HepG2 (cell line): ENCODE data around the gene UBE3B. TPM values are rescaled to one million over a fixed set of nuclear protein-coding genes. Genes with fewer than 3 reads are reported as not detected.

Experiments
- ATAC-seq: fragments of 200-7000 bp; cut with Tn5 transposase; 3 replicates; pipeline ENCODE4 v1.9.1; 2020; ENCODE audit warnings: mild to moderate bottlenecking, moderate library complexity
- BruUV-seq: library from RNA; stranded (reverse); fragments of 400-500 nt; replicated peaks from 2 replicates; lab custom pipeline; 2021; lab: Mats Ljungman, UMichigan
- CTCF ChIA-PET: fragments of 300-600 bp; formaldehyde crosslinking; extraction: SDS; loops from one replicate; lab custom pipeline; 2021; ENCODE audit warnings: low total read pairs, inconsistent platforms, low intra/inter-chr PET ratio; lab: Yijun Ruan, JAX
- POLR2A ChIA-PET: fragments of 350-600 bp; sonication (Branson Sonifier 250); formaldehyde crosslinking; loops from one replicate; lab custom pipeline; 2020; ENCODE audit warnings: antibody characterized with exemption, inconsistent platforms; lab: Yijun Ruan, JAX
- DNase-seq: peaks from one replicate; pipeline ENCODE4 v3.0.0-alpha.2; 2015; ENCODE audit warnings: low spot score
- FAIRE-seq: peaks from 3 replicates; lab custom pipeline; 2011; peaks lifted over from hg19 to GRCh38; lab: Jason Lieb, UNC
- H2AFZ ChIP-seq: one replicate; pipeline ENCODE4 v1.6.1; 2011; ENCODE audit warnings: low read length, inconsistent platforms
- H3K27ac ChIP-seq: fragments of 300-600 bp; 3 replicates; pipeline ENCODE4 v1.8.0; 2011; ENCODE audit warnings: mixed run types, mild to moderate bottlenecking, mixed read lengths, low read length, inconsistent platforms; ENCODE audit not compliant: insufficient read depth; ENCODE audit errors: extremely low read length
- H3K27me3 ChIP-seq, 2 experiments: fragments of 200-600 bp in 1 of 2; 2 replicates in 1 of 2; 3 replicates in 1 of 2; pipeline versions ENCODE4 v1.6.0 to v1.8.0; 2011; ENCODE audit warnings: low read length in 2 of 2, mild to moderate bottlenecking in 2 of 2, moderate library complexity in 2 of 2, inconsistent platforms in 1 of 2; ENCODE audit not compliant: insufficient read depth in 2 of 2, control insufficient read depth in 1 of 2
- H3K36me3 ChIP-seq, 2 experiments: fragments of 200-600 bp in 1 of 2; replicated peaks in 1 of 2; 2 replicates in 1 of 2; 3 replicates in 1 of 2; pipeline versions ENCODE4 v1.5.1 to v1.8.0; 2011; ENCODE audit warnings: low read length in 2 of 2, inconsistent platforms in 1 of 2; ENCODE audit not compliant: insufficient read depth in 2 of 2, control insufficient read depth in 1 of 2
- H3K4me1 ChIP-seq: 2 replicates; pipeline ENCODE4 v1.5.1; 2012; ENCODE audit warnings: low read length, inconsistent platforms; ENCODE audit not compliant: insufficient read depth
- H3K4me2 ChIP-seq: 2 replicates; pipeline ENCODE4 v1.6.0; 2011; ENCODE audit warnings: low read depth, low read length, inconsistent platforms
- H3K4me3 ChIP-seq, 3 experiments: fragments of 200-600 bp in 1 of 3; sonication (generic), shearing (Covaris generic) in 1 of 3; replicated peaks in 1 of 3; 2 replicates each; pipeline ENCODE4 v1.5.1; 2011 to 2016; ENCODE audit warnings: low read length in 3 of 3, inconsistent platforms in 2 of 3, low read depth in 2 of 3, mild to moderate bottlenecking in 2 of 3, control low read depth in 1 of 3, mixed read lengths in 1 of 3; ENCODE audit not compliant: insufficient read depth in 1 of 3
- H3K79me2 ChIP-seq: one replicate; pipeline ENCODE4 v1.6.1; 2011; ENCODE audit warnings: low read length, inconsistent platforms; ENCODE audit not compliant: insufficient read depth
- H3K9ac ChIP-seq: 2 replicates; pipeline ENCODE4 v1.6.0; 2011; ENCODE audit warnings: mild to moderate bottlenecking, low read depth, low read length, inconsistent platforms; ENCODE audit not compliant: insufficient read depth
- H3K9me3 ChIP-seq: 2 replicates; pipeline ENCODE4 v1.5.1; 2012; ENCODE audit warnings: mild to moderate bottlenecking, low read length
- H4K20me1 ChIP-seq: 2 replicates; pipeline ENCODE4 v1.6.0; 2011; ENCODE audit warnings: inconsistent platforms, mild to moderate bottlenecking, low read length, moderate library complexity; ENCODE audit not compliant: insufficient read depth
- ARID3A ChIP-seq: IDR thresholded peaks from 2 replicates; pipeline ENCODE4 v1.6.1; 2012; ENCODE audit warnings: low read depth, low read length, improper control_type of control experiment
- FOXO4 ChIP-seq: sonication (generic); formaldehyde crosslinking; conservative IDR thresholded peaks from 2 replicates; pipeline ENCODE4 v1.8.1; 2023; ENCODE audit warnings: missing genetic modification reagents
- KDM3A ChIP-seq: IDR thresholded peaks from 2 replicates; pipeline ENCODE4 v1.6.1; 2018; ENCODE audit warnings: low read depth, missing compliant biosample characterization
- NFKBIZ ChIP-seq: IDR thresholded peaks from 2 replicates; pipeline ENCODE4 v1.6.1; 2018; ENCODE audit warnings: missing genetic modification reagents, missing compliant biosample characterization
- NR2F2 ChIP-seq: IDR thresholded peaks from 2 replicates; pipeline ENCODE4 v1.6.1; 2012; ENCODE audit warnings: low read depth, inconsistent platforms, borderline replicate concordance
- SP140L ChIP-seq: sonication (generic); formaldehyde crosslinking; IDR thresholded peaks from 2 replicates; pipeline ENCODE4 v1.4.0; 2020; ENCODE audit warnings: missing genetic modification reagents, borderline replicate concordance
- STAT5B ChIP-seq: sonication (generic); formaldehyde crosslinking; IDR thresholded peaks from 2 replicates; pipeline ENCODE4 v1.4.0; 2020; ENCODE audit warnings: missing genetic modification reagents
- TOPORS ChIP-seq: sonication (generic); formaldehyde crosslinking; IDR thresholded peaks from 2 replicates; pipeline ENCODE4 v1.8.0; 2023; ENCODE audit warnings: mild to moderate bottlenecking, missing genetic modification reagents
- ZMYM4 ChIP-seq: sonication (generic); formaldehyde crosslinking; IDR thresholded peaks from 2 replicates; pipeline ENCODE4 v1.8.1; 2023; ENCODE audit warnings: mild to moderate bottlenecking, missing genetic modification reagents
- ZNF34 ChIP-seq: sonication (generic); formaldehyde crosslinking; IDR thresholded peaks from 2 replicates; pipeline ENCODE4 v1.4.0; 2020; ENCODE audit warnings: mild to moderate bottlenecking, missing genetic modification reagents, borderline replicate concordance
- ZNF460 ChIP-seq: sonication (generic); formaldehyde crosslinking; IDR thresholded peaks from 2 replicates; pipeline ENCODE4 v1.5.1; 2020; ENCODE audit warnings: missing genetic modification reagents, mild to moderate bottlenecking, borderline replicate concordance
- ZNF558 ChIP-seq: sonication (generic); formaldehyde crosslinking; IDR thresholded peaks from 2 replicates; pipeline ENCODE4 v1.9.0; 2022; ENCODE audit warnings: mild to moderate bottlenecking, missing genetic modification reagents, borderline replicate concordance
- ZNF878 ChIP-seq: sonication (generic); formaldehyde crosslinking; IDR thresholded peaks from 2 replicates; pipeline ENCODE4 v1.8.1; 2023; ENCODE audit warnings: mild to moderate bottlenecking, missing genetic modification reagents, moderate library complexity
- ZSCAN30 ChIP-seq: sonication (generic); formaldehyde crosslinking; IDR thresholded peaks from 2 replicates; pipeline ENCODE4 v1.5.0; 2020; ENCODE audit warnings: mild to moderate bottlenecking, missing genetic modification reagents
- WGBS: methylation state at CpG from one replicate; pipeline ENCODE4 v1.1.6; 2017; ENCODE audit warnings: low lambda C conversion rate; 5-methylcytosine and 5-hydroxymethylcytosine counted together
- in situ Hi-C: cut with HindIII; loops from 2 replicates; pipeline ENCODE4 v1.10.0; 2017; ENCODE audit warnings: low pct_unique_long_range_greater_than_20kb; ENCODE audit not compliant: extremely low pct_ligation_motif_present
- intact Hi-C: fragments of 100-400 bp; cut with micrococcal nuclease; formaldehyde crosslinking; loops from one replicate; pipeline ENCODE4 v1.10.0; 2022; ENCODE audit not compliant: unreplicated experiment
- polyA plus RNA-seq, 8 experiments: library from polyadenylated mRNA; depleted of rRNA in 3 of 8; stranded (reverse) in 7 of 8; unstranded in 1 of 8; fragments of >200 nt; fragmentation: Illumina TruSeq in 4 of 8; extraction: Trizol in 4 of 8; gene quantifications; 2 replicates each; pipeline versions ENCODE4 v1.2.1 to v1.2.3, GENCODE V29; 2011 to 2016; ENCODE audit warnings: low read depth in 4 of 8, missing spikeins in 1 of 8, mixed read lengths in 1 of 8; ENCODE audit not compliant: insufficient read depth in 1 of 8
- total RNA-seq, 5 experiments: library from RNA; depleted of rRNA; stranded (reverse); fragments of >200 nt; fragmentation: Illumina TruSeq; extraction: Trizol; gene quantifications; 2 replicates each; pipeline ENCODE4 v1.2.3, GENCODE V29; 2016; ENCODE audit warnings: low read depth in 1 of 5
- TF ChIP-seq, protein P1 (sequence below): sonication (generic); formaldehyde crosslinking; IDR thresholded peaks from 2 replicates; pipeline ENCODE4 v1.5.1; 2020; ENCODE audit warnings: missing genetic modification reagents, mild to moderate bottlenecking, borderline replicate concordance

The UBE3B gene
- total and polyA plus RNA-seq, 2 of the 13 experiments (the other 11 are each of a cell fraction or from before 2014, with no cell fraction given), result 22.7 to 25.3 TPM

- Histone ChIP-seq H3K4me3 (no peak overlapping the region), H3K9ac (no peak overlapping the region), H4K20me1 (no peaks in the 10 kb centered on the region), H3K9me3 (no peaks in the 10 kb centered on the region), H2AFZ (no peak overlapping the region), H3K27ac (peak overlapping the region; percentile 15), H3K27me3 (no peaks in the 10 kb centered on the region), H3K4me2 (no peak overlapping the region), H3K4me1 (peaks cover 40% of the 10 kb centered on the region), H3K36me3 (peaks cover 19 to 71% of the 10 kb centered on the region in 2 experiments), H3K79me2 (peaks cover 16% of the 10 kb centered on the region)
- DNase-seq (no peak), ATAC-seq (no peak), FAIRE-seq (no peak)
- BruUV-seq, result no TSS peak
- WGBS, result 80% methylated on average over 7 of the region's 7 CpGs
- intact Hi-C loops (no loop called here), in situ Hi-C loops (no loop called here)
- TF ChIP-seq ARID3A, result no peak
- no peak for TF ChIP-seq ZMYM4 (CRISPR knock-in tag)
- TF ChIP-seq ZSCAN30 (CRISPR knock-in tag), result no peak
- no peak for TF ChIP-seq NR2F2
- TF ChIP-seq, protein P1, sequence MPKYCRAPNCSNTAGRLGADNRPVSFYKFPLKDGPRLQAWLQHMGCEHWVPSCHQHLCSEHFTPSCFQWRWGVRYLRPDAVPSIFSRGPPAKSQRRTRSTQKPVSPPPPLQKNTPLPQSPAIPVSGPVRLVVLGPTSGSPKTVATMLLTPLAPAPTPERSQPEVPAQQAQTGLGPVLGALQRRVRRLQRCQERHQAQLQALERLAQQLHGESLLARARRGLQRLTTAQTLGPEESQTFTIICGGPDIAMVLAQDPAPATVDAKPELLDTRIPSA, result no peak
- TF ChIP-seq ZNF460 (CRISPR knock-in tag), result no peak
- TF ChIP-seq KDM3A (CRISPR knock-in tag), result no peak
- TF ChIP-seq NFKBIZ (CRISPR knock-in tag), result no peak
- TF ChIP-seq TOPORS (CRISPR knock-in tag), result no peak
- TF ChIP-seq STAT5B, result no peak
- no peak for TF ChIP-seq SP140L (CRISPR knock-in tag)
- TF ChIP-seq ZNF34, result no peak
- no peak for TF ChIP-seq ZNF558 (CRISPR knock-in tag)
- TF ChIP-seq ZNF878 (CRISPR knock-in tag), result no peak
- TF ChIP-seq FOXO4 (CRISPR knock-in tag), result no peak
- POLR2A ChIA-PET, result no interaction called here
- CTCF ChIA-PET, result no interaction called here
Observed at GRCh38 chr12:109579639-109580038, 102.2 kb downstream of the UBE3B start.
